Measurements from ENCODE around the gene MPG. TPM values are rescaled to one million over a fixed set of nuclear protein-coding genes. Genes with fewer than 3 reads are reported as not detected.

MPG gene
- total and polyA plus RNA-seq, 10 of the 15 experiments (the other 5 are each of a cell fraction or from before 2014, with no cell fraction given), result 0.32 to 193 (median 55.7) TPM

DNA sequence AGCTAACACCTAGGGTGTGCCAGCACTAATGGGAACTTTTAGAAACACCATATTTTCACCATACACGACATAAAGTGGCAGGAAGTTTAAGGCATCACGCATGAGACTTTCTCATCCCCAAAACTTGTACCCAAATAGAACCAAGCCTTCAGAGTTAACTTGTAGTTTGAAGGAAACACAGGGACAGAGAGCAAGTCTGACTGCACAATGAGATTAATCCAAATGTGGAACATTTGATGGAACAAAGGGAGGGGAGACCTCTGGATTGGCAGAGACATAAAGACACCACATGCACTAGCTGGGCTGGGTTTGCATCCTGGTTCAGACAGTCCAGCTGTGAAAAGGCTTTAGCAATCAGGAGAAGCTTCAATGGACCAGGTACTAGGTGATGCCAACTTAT lies 36.3 kb downstream of the MPG start:
- POLR2A ChIA-PET, result no interaction called here
- Histone ChIP-seq H3K36me3 (ENCODE audit: control insufficient read depth in 2 of 2, insufficient read depth in 2 of 2, low read length in 1 of 2) (peaks cover 11 to 12% of the 10 kb centered on the region in 2 experiments; a peak in 3 of 4 replicates), H4K20me1 (ENCODE audit: control insufficient read depth, insufficient read depth) (no peaks in the 10 kb centered on the region), H3K79me2 (ENCODE audit: control insufficient read depth, insufficient read depth, low read length) (no peaks in the 10 kb centered on the region), H3K27ac (ENCODE audit: control insufficient read depth, insufficient read depth) (no peak overlapping the region), H3K4me2 (ENCODE audit: control insufficient read depth, insufficient read depth) (no peak overlapping the region), H2AFZ (ENCODE audit: control insufficient read depth, low read depth, low read length) (no peak overlapping the region), H3K4me1 (ENCODE audit: control insufficient read depth, insufficient read depth, low read length) (no peaks in the 10 kb centered on the region), H3K4me3 (no peak overlapping the region), H3K9ac (ENCODE audit: control insufficient read depth, insufficient read depth, low read length) (no peak overlapping the region), H3K27me3 (replicated peaks in 1 of 2; ENCODE audit: control insufficient read depth in 2 of 2, insufficient read depth in 2 of 2, low read length in 1 of 2) (no peaks in the 10 kb centered on the region), H3K9me3 (replicated peaks; ENCODE audit: control insufficient read depth, insufficient read depth, low read length) (no peaks in the 10 kb centered on the region)
- CTCF ChIA-PET, result no interaction called here
- SMC1A ChIA-PET (ENCODE audit: uncharacterized antibody, unreplicated experiment), result no interaction called here
- no peak for ATAC-seq
- RAD21 ChIA-PET (ENCODE audit: unreplicated experiment), result interaction anchor here (0.6 kb wide), 1 partner anchor 13 kb away, joined by 3 read pairs; no protein-coding TSS in a partner anchor
- in situ Hi-C loops (cut with MboI), result no loop called here
- no TSS peak for BruUV-seq (replicated peaks)
- DNase-seq (ENCODE audit: low read depth, low spot score), result no peak
- no peak for FAIRE-seq
- intact Hi-C loops (cut with micrococcal nuclease; ENCODE audit: unreplicated experiment), result no loop called here
- 65% methylated on average over 2 of the region's 2 CpGs for WGBS (ENCODE audit: insufficient coverage, insufficient replicate concordance, low lambda C conversion rate, missing lambda C conversion rate)
- TF ChIP-seq ASH2L (IDR thresholded peaks at IDR 0.05; ENCODE audit: borderline replicate concordance, low read depth) (no peak), BHLHE40 (IDR thresholded peaks at IDR 0.05; ENCODE audit: borderline replicate concordance in 1 of 2, low read depth in 2 of 2, low read length in 1 of 2) (no peak), ATF7 (IDR thresholded peaks at IDR 0.05; ENCODE audit: low read depth) (no peak), MTA3 (IDR thresholded peaks at IDR 0.05; ENCODE audit: borderline replicate concordance, low read length) (no peak), HCFC1 (IDR thresholded peaks at IDR 0.05; ENCODE audit: low read length) (no peak), NFXL1 (IDR thresholded peaks at IDR 0.05; ENCODE audit: borderline replicate concordance) (no peak), SP1 (IDR thresholded peaks at IDR 0.05; ENCODE audit: low read depth, low read length) (no peak), SREBF1 (IDR thresholded peaks at IDR 0.05; ENCODE audit: low read length) (no peak), SRF (IDR thresholded peaks at IDR 0.05; ENCODE audit: low read depth in 2 of 2, low read length in 2 of 2) (no peak), ZBTB11 (CRISPR knock-in tag; IDR thresholded peaks at IDR 0.05) (no peak), EGR1 (IDR thresholded peaks at IDR 0.05; ENCODE audit: borderline replicate concordance in 1 of 2, low read depth in 2 of 2, low read length in 2 of 2) (no peak), RBBP5 (conservative IDR thresholded peaks at IDR 0.05) (no peak), FOS (IDR thresholded peaks at IDR 0.05; ENCODE audit: borderline replicate concordance, extremely low read depth, insufficient read length) (no peak), NR2F1 (conservative IDR thresholded peaks at IDR 0.05) (no peak)
- TF ChIP-seq, protein P1, sequence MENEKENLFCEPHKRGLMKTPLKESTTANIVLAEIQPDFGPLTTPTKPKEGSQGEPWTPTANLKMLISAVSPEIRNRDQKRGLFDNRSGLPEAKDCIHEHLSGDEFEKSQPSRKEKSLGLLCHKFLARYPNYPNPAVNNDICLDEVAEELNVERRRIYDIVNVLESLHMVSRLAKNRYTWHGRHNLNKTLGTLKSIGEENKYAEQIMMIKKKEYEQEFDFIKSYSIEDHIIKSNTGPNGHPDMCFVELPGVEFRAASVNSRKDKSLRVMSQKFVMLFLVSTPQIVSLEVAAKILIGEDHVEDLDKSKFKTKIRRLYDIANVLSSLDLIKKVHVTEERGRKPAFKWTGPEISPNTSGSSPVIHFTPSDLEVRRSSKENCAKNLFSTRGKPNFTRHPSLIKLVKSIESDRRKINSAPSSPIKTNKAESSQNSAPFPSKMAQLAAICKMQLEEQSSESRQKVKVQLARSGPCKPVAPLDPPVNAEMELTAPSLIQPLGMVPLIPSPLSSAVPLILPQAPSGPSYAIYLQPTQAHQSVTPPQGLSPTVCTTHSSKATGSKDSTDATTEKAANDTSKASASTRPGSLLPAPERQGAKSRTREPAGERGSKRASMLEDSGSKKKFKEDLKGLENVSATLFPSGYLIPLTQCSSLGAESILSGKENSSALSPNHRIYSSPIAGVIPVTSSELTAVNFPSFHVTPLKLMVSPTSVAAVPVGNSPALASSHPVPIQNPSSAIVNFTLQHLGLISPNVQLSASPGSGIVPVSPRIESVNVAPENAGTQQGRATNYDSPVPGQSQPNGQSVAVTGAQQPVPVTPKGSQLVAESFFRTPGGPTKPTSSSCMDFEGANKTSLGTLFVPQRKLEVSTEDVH (IDR thresholded peaks at IDR 0.05; ENCODE audit: low read depth, partially characterized antibody), result no peak
- TF ChIP-seq, protein P2, sequence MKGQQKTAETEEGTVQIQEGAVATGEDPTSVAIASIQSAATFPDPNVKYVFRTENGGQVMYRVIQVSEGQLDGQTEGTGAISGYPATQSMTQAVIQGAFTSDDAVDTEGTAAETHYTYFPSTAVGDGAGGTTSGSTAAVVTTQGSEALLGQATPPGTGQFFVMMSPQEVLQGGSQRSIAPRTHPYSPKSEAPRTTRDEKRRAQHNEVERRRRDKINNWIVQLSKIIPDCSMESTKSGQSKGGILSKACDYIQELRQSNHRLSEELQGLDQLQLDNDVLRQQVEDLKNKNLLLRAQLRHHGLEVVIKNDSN (IDR thresholded peaks at IDR 0.05; ENCODE audit: borderline replicate concordance, extremely low read length, insufficient read depth, low read depth, low read length), result no peak

Measured in GM12878 (cell line).